ENCODE results near the gene GBX1.

- TF ChIP-seq CTCF (IDR thresholded peaks at IDR 0.05; ENCODE audit: poor library complexity, severe bottlenecking) (no peak), RAD21 (conservative IDR thresholded peaks at IDR 0.05) (no peak), MXI1 (conservative IDR thresholded peaks at IDR 0.05; ENCODE audit: poor library complexity, severe bottlenecking) (no peak), EZH2 (IDR thresholded peaks at IDR 0.05; ENCODE audit: borderline replicate concordance, insufficient read depth, low read length, poor library complexity, severe bottlenecking) (no peak), REST (IDR thresholded peaks at IDR 0.05; ENCODE audit: borderline replicate concordance) (no peak), POLR2AphosphoS5 (IDR thresholded peaks at IDR 0.05) (no peak), TAF1 (IDR thresholded peaks at IDR 0.05; ENCODE audit: low read depth) (no peak), SMC3 (conservative IDR thresholded peaks at IDR 0.05; ENCODE audit: poor library complexity) (no peak)
Measured at GRCh38 chr7:151128144-151128543, 39.4 kb downstream of the GBX1 start.

Data from neural cell (in vitro differentiated cells).